ENCODE data around the gene ADAM30.
"Not testable (repeated sequence)": the region's sequence is repeated elsewhere in the genome, so short reads cannot be mapped to it uniquely, and the experiment has no call there.

The ADAM30 gene

DNA sequence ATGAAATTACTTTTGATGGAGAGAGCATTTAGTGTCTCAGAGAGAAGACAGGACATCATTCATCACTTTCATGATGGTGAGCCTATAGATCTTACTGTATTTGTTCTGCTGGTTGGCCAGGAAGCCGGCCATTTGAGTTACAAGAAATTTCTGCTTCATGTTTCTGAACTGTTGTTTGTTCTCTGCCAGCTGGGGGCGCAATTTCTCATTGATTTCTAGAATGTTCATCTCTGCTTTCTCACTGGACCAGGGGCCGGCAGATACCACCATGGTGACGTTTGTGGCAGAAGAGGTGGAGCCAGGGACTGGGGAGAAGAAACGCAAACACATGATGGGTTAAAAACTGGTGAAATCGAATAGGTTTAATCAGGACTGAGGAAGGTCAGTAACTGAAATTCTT lies 52.1 kb downstream of the ADAM30 start:
- CTCF ChIA-PET = interaction anchor here (0.8 to 2.5 kb wide), 5 partner anchors 14 to 35 kb away, joined by 3 to 8 read pairs (median 3); no protein-coding TSS in a partner anchor
- TF ChIP-seq CTCF (IDR thresholded peaks at IDR 0.05; ENCODE audit: control extremely low read depth, extremely low read depth, low read depth, missing control alignments) = peak; percentile 5
- POLR2A ChIA-PET; DNase-seq (ENCODE audit: extremely low spot score): not testable (repeated sequence)

All from GM10248 (cell line).